ENCODE data around the gene DAPK2.
A peak's percentile ranks its signal among the peaks of the same experiment; 100 is the strongest.

DNA sequence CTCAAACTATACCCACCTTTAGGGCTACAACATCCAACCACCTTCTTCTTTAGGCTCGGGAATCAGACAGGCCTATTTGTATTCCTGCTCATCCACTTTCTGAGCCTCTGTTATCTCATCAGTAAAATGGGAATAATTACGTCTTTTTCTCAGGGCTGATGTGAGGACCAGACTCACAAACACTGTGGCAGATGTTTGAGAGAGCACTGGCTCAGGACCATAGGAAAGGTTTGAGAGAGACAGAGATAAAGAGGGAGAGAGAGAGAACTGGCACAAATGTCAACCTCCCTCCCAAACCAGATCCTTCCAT lies 4.8 kb upstream of the DAPK2 start:
- TF ChIP-seq, protein P1, sequence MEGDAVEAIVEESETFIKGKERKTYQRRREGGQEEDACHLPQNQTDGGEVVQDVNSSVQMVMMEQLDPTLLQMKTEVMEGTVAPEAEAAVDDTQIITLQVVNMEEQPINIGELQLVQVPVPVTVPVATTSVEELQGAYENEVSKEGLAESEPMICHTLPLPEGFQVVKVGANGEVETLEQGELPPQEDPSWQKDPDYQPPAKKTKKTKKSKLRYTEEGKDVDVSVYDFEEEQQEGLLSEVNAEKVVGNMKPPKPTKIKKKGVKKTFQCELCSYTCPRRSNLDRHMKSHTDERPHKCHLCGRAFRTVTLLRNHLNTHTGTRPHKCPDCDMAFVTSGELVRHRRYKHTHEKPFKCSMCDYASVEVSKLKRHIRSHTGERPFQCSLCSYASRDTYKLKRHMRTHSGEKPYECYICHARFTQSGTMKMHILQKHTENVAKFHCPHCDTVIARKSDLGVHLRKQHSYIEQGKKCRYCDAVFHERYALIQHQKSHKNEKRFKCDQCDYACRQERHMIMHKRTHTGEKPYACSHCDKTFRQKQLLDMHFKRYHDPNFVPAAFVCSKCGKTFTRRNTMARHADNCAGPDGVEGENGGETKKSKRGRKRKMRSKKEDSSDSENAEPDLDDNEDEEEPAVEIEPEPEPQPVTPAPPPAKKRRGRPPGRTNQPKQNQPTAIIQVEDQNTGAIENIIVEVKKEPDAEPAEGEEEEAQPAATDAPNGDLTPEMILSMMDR (conservative IDR thresholded peaks at IDR 0.05) = no peak
- 0 out of 2 replicates have a peak, but pooled peaks have one; percentile 14 for TF ChIP-seq ZFX (IDR thresholded peaks at IDR 0.05)

Data from C4-2B (cell line).